Loucy (cell line): Measurements from ENCODE around the gene CACNG1.

Source experiments
- CTCF ChIP-seq: fragments of 200-600 bp; sonication (generic); conservative IDR thresholded peaks from 2 replicates; pipeline ENCODE4 v1.5.1; 2014; ENCODE audit warnings: mild to moderate bottlenecking, antibody characterized with exemption, low read length
- EZH2phosphoT487 ChIP-seq: fragments of 200-600 bp; IDR thresholded peaks from 2 replicates; pipeline ENCODE4 v1.6.1; 2018; ENCODE audit warnings: antibody characterized with exemption, mild to moderate bottlenecking, moderate library complexity, borderline replicate concordance

- no peak for TF ChIP-seq CTCF
- no peak for TF ChIP-seq EZH2phosphoT487
Observed at GRCh38 chr17:67035131-67036083, 8.9 kb upstream of the CACNG1 start.
